Brain microvascular endothelial cell (primary cell): Measurements from ENCODE around the gene SLC19A3.
A peak's percentile ranks its signal among the peaks of the same experiment; 100 is the strongest.
"Not testable (repeated sequence)": the region's sequence is repeated elsewhere in the genome, so short reads cannot be mapped to it uniquely, and the experiment has no call there.

Experiments used
- DNase-seq: peaks from one replicate; pipeline ENCODE4 v3.0.0-alpha.2; 2020
- H3K27ac ChIP-seq: fragments of 250-450 bp; sonication (Bioruptor Pico); 2 replicates; pipeline ENCODE4 v1.5.1; 2020; ENCODE audit warnings: mild to moderate bottlenecking, moderate library complexity
- H3K27me3 ChIP-seq: fragments of 250-450 bp; sonication (Bioruptor Pico); replicated peaks from 2 replicates; pipeline ENCODE4 v1.5.1; 2020; ENCODE audit warnings: mild to moderate bottlenecking
- H3K36me3 ChIP-seq: fragments of 250-450 bp; sonication (Bioruptor Pico); replicated peaks from 2 replicates; pipeline ENCODE4 v1.5.1; 2020; ENCODE audit warnings: mild to moderate bottlenecking
- H3K4me3 ChIP-seq: 2 replicates; pipeline ENCODE4 v1.5.1; 2011; ENCODE audit warnings: low read depth, mild to moderate bottlenecking, control low read depth, low read length, moderate library complexity
- CTCF ChIP-seq: IDR thresholded peaks from 2 replicates; pipeline ENCODE4 v1.5.1; 2011; ENCODE audit warnings: low read depth, mild to moderate bottlenecking, moderate library complexity, low read length, control low read depth, inconsistent platforms; ENCODE audit errors: missing control alignments
- in situ Hi-C: cut with HindIII; loops from 2 replicates; pipeline ENCODE4 v1.10.0; 2017; ENCODE audit warnings: low sequenced_read_pairs, low pct_ligation_motif_present

SLC19A3 gene

GRCh38 chr2:227748079-227748478 is 30.3 kb upstream of the SLC19A3 start:
- H3K36me3 ChIP-seq: no peaks in the 10 kb centered on the region
- DNase-seq: no peak
- H3K4me3 ChIP-seq: no peak overlapping the region
- H3K27ac ChIP-seq: no peak overlapping the region
- no peaks in the 10 kb centered on the region for H3K27me3 ChIP-seq
- peak; percentile 68 for TF ChIP-seq CTCF
- in situ Hi-C loops: no loop called here

GRCh38 chr2:227745594-227745993 is 27.8 kb upstream of the SLC19A3 start, which contains the start of gene SCYGR8:
Gene SCYGR8, plus strand, starts transcription at chr2:227745894. Its CDS starts 0 bp downstream, at chr2:227745894.
- H3K27ac ChIP-seq: no peak within 1 kb of the TSS
- H3K27me3 ChIP-seq: no peaks in the 10 kb centered on the region
- H3K36me3 ChIP-seq: no peaks in the 10 kb centered on the region
- TF ChIP-seq CTCF: no peak
- DNase-seq: no peak
- no peak within 1 kb of the TSS for H3K4me3 ChIP-seq
- in situ Hi-C loops: no loop called here

- in situ Hi-C loops, DNase-seq, H3K27me3 ChIP-seq, H3K4me3 ChIP-seq, H3K36me3 ChIP-seq, H3K27ac ChIP-seq: not testable (repeated sequence)
- TF ChIP-seq CTCF: peak; percentile 39
These were observed 22.9 kb upstream of the SLC19A3 start for GRCh38 chr2:227740705-227741104.

GRCh38 chr2:227739351-227739750 is 21.5 kb upstream of the SLC19A3 start:
- Histone ChIP-seq H3K4me3 (no peak overlapping the region), H3K27me3 (no peaks in the 10 kb centered on the region), H3K36me3 (no peaks in the 10 kb centered on the region), H3K27ac (no peak overlapping the region)
- DNase-seq: no peak
- no peak for TF ChIP-seq CTCF
- in situ Hi-C loops: no loop called here

- TF ChIP-seq CTCF: no peak
- no peak for DNase-seq
- Histone ChIP-seq H3K27ac (no peak within 1 kb of the TSS), H3K4me3 (no peak within 1 kb of the TSS), H3K36me3 (no peaks in the 10 kb centered on the region), H3K27me3 (no peaks in the 10 kb centered on the region)
- in situ Hi-C loops: no loop called here
These were observed 10.2 kb upstream of the SLC19A3 start, which contains the start of gene SCYGR7 for GRCh38 chr2:227728035-227728434. Gene SCYGR7, plus strand, starts transcription at chr2:227728335. Its CDS starts 0 bp downstream, at chr2:227728335.

GRCh38 chr2:227724394-227725039 is 6.7 kb upstream of the SLC19A3 start, which contains the start of gene SCYGR6:
Gene SCYGR6, minus strand, starts transcription at chr2:227724757. Its CDS starts 0 bp downstream, at chr2:227724757.
- in situ Hi-C loops: no loop called here
- no peak for TF ChIP-seq CTCF
- Histone ChIP-seq H3K4me3 (no peak within 1 kb of the TSS), H3K27me3 (no peaks in the 10 kb centered on the region), H3K27ac (no peak within 1 kb of the TSS), H3K36me3 (no peaks in the 10 kb centered on the region)
- no peak for DNase-seq

- H3K4me3 ChIP-seq, H3K27ac ChIP-seq, in situ Hi-C loops, H3K36me3 ChIP-seq, DNase-seq, H3K27me3 ChIP-seq: not testable (repeated sequence)
These were observed 5.0 kb upstream of the SLC19A3 start for GRCh38 chr2:227722821-227723220.
